ENCODE measurements around the gene PRKAG1.
A peak's percentile ranks its signal among the peaks of the same experiment; 100 is the strongest.

Gene PRKAG1

GRCh38 chr12:48972213-48972951 lies 46.2 kb downstream of the PRKAG1 start:
- intact Hi-C loops (cut with DNase I) = no loop called here

GRCh38 chr12:48970702-48971334 lies 47.8 kb downstream of the PRKAG1 start:
- intact Hi-C loops (cut with DNase I) = no loop called here
- no peak for DNase-seq

More at GRCh38 chr12:48972213-48972951, 46.2 kb downstream of the PRKAG1 start:
- no peak for DNase-seq

GRCh38 chr12:48969833-48970701 lies 48.5 kb downstream of the PRKAG1 start:
- intact Hi-C loops (cut with DNase I) = no loop called here
- DNase-seq = peak in 1 of 10 donors; percentile 90

- DNase-seq = no peak
- intact Hi-C loops (cut with DNase I) = no loop called here
Observed at GRCh38 chr12:48969160-48969771, 49.3 kb downstream of the PRKAG1 start.

GRCh38 chr12:48968467-48968866 lies 50.1 kb downstream of the PRKAG1 start:
- no peak for DNase-seq
- intact Hi-C loops (cut with DNase I) = no loop called here

GRCh38 chr12:48967991-48968390 lies 50.6 kb downstream of the PRKAG1 start:
- intact Hi-C loops (cut with DNase I) = no loop called here
- no peak for DNase-seq

- DNase-seq = no peak
- intact Hi-C loops (cut with DNase I) = no loop called here
Observed at GRCh38 chr12:48966177-48966895, 52.2 kb downstream of the PRKAG1 start.

- DNase-seq = peak in 1 of 10 donors; percentile 8
- intact Hi-C loops (cut with DNase I) = no loop called here
Observed at GRCh38 chr12:48965298-48965838, 53.2 kb downstream of the PRKAG1 start.

GRCh38 chr12:48961801-48962200 lies 56.8 kb downstream of the PRKAG1 start:
- DNase-seq = no peak
- intact Hi-C loops (cut with DNase I) = no loop called here

- DNase-seq = no peak
Observed at GRCh38 chr12:48961331-48961730, 57.2 kb downstream of the PRKAG1 start.

GRCh38 chr12:48960834-48961233 lies 57.7 kb downstream of the PRKAG1 start:
- intact Hi-C loops (cut with DNase I) = loop anchor here (1.0 kb wide), 1 partner anchor 28 kb away; no protein-coding TSS in a partner anchor
- no peak for DNase-seq

More at GRCh38 chr12:48961331-48961730, 57.2 kb downstream of the PRKAG1 start:
- intact Hi-C loops (cut with DNase I) = no loop called here

- intact Hi-C loops (cut with DNase I) = no loop called here
- no peak for DNase-seq
Observed at GRCh38 chr12:48958049-48958388, 60.6 kb downstream of the PRKAG1 start.

- peak; percentile 85 to 98 (median 90) for DNase-seq
- intact Hi-C loops (cut with DNase I) = no loop called here
Observed at GRCh38 chr12:48957141-48958048, 61.2 kb downstream of the PRKAG1 start, which contains the start of gene ARF3. Gene ARF3 (minus strand): TSS chr12:48957487. CDS start chr12:48941095, 16,392 bp downstream.

GRCh38 chr12:48956279-48957140 lies 62.1 kb downstream of the PRKAG1 start:
- intact Hi-C loops (cut with DNase I) = no loop called here
- DNase-seq = peak in 9 of 10 donors; percentile 47 to 97 (median 79)

GRCh38 chr12:48954841-48955501 lies 63.6 kb downstream of the PRKAG1 start:
- intact Hi-C loops (cut with DNase I) = no loop called here
- DNase-seq = no peak

GRCh38 chr12:48954061-48954460 lies 64.5 kb downstream of the PRKAG1 start:
- no peak for DNase-seq
- intact Hi-C loops (cut with DNase I) = no loop called here

GRCh38 chr12:48952691-48953090 lies 65.9 kb downstream of the PRKAG1 start:
- no peak for DNase-seq
- intact Hi-C loops (cut with DNase I) = no loop called here

All from posterior cingulate gyrus (tissue), 11 donors.